B cell (primary cell): ENCODE measurements around the gene MSH2. TPM values are rescaled to one million over a fixed set of nuclear protein-coding genes. Genes with fewer than 3 reads are reported as not detected.
"Not testable (repeated sequence)": the region's sequence is repeated elsewhere in the genome, so short reads cannot be mapped to it uniquely, and the experiment has no call there.

Source experiments
- ATAC-seq: fragments of 200-7000 bp; cut with Tn5 transposase; one replicate; pipeline ENCODE4 v1.10.0; 2021; ENCODE audit warnings: low read depth, mild to moderate bottlenecking, moderate number of reproducible peaks, moderate library complexity
- CTCF ChIA-PET: fragments of 350-600 bp; sonication (Branson Sonifier 250); formaldehyde crosslinking; loops from one replicate; lab custom pipeline; 2021; ENCODE audit warnings: antibody characterized with exemption, inconsistent platforms; lab: Charles Lee
- POLR2A ChIA-PET: fragments of 350-600 bp; sonication (Branson Sonifier 250); formaldehyde crosslinking; loops from one replicate; lab custom pipeline; 2021; ENCODE audit warnings: antibody characterized with exemption; lab: Charles Lee
- DNase-seq: peaks from one replicate; pipeline ENCODE4 v3.0.0; 2013
- H2AFZ ChIP-seq: 2 replicates; pipeline ENCODE4 v1.6.1; 2012; ENCODE audit warnings: mild to moderate bottlenecking, low read depth, low read length; ENCODE audit not compliant: insufficient read depth, poor library complexity, severe bottlenecking
- H3K27ac ChIP-seq, 2 donors: 1 replicate in 1 of 2; 2 replicates in 1 of 2; pipeline ENCODE4 v1.5.1; 2012 to 2013; ENCODE audit warnings: low read length in 2 of 2, mild to moderate bottlenecking in 2 of 2, moderate library complexity in 1 of 2
- H3K27me3 ChIP-seq, 4 experiments: fragments of 200-600 bp in 1 of 4; sonication (generic) in 1 of 4; replicated peaks in 1 of 4; 1 replicate in 2 of 4; 2 replicates in 2 of 4; pipeline versions ENCODE4 v1.6.1 to v1.7.0; 2013 to 2016; ENCODE audit warnings: low read length in 3 of 4, mild to moderate bottlenecking in 2 of 4, mixed read lengths in 1 of 4, moderate library complexity in 1 of 4; ENCODE audit not compliant: insufficient read depth in 4 of 4, control insufficient read depth in 3 of 4; ENCODE audit errors: control extremely low read depth in 1 of 4
- H3K36me3 ChIP-seq, 2 experiments: replicated peaks in 1 of 2; 1 replicate in 1 of 2; 2 replicates in 1 of 2; pipeline versions ENCODE4 v1.6.1 to v1.7.1; 2013; ENCODE audit warnings: low read length in 1 of 2; ENCODE audit not compliant: insufficient read depth in 2 of 2, control insufficient read depth in 1 of 2; ENCODE audit errors: control extremely low read depth in 1 of 2, extremely low read depth in 1 of 2
- H3K4me1 ChIP-seq, 2 donors: fragments of 200-600 bp in 1 of 2; sonication (generic) in 1 of 2; 1 replicate in 1 of 2; 2 replicates in 1 of 2; pipeline versions ENCODE4 v1.5.1 to v1.6.1; 2013 to 2017; ENCODE audit warnings: low read length in 2 of 2; ENCODE audit not compliant: control insufficient read depth in 2 of 2, insufficient read depth in 2 of 2
- H3K4me2 ChIP-seq: replicated peaks from 2 replicates; pipeline ENCODE3; 2012; ENCODE audit warnings: mild to moderate bottlenecking, low read depth, low read length; ENCODE audit not compliant: poor library complexity, severe bottlenecking
- H3K4me3 ChIP-seq, 5 experiments: fragments of 200-600 bp in 1 of 5; sonication (generic) in 1 of 5; 1 replicate in 3 of 5; 2 replicates in 2 of 5; pipeline versions ENCODE4 v1.5.1 to v1.7.0; 2011 to 2016; ENCODE audit warnings: low read length in 4 of 5, mild to moderate bottlenecking in 4 of 5, low read depth in 2 of 5, control low read depth in 1 of 5, moderate library complexity in 1 of 5; ENCODE audit not compliant: insufficient read depth in 1 of 5; ENCODE audit errors: control extremely low read depth in 1 of 5, extremely low read depth in 1 of 5
- H3K79me2 ChIP-seq: fragments of 200-600 bp; sonication (generic); one replicate; pipeline ENCODE4 v1.6.0; 2016; ENCODE audit warnings: low read length; ENCODE audit not compliant: control insufficient read depth, insufficient read depth
- H3K9ac ChIP-seq: fragments of 200-600 bp; sonication (generic); 2 replicates; pipeline ENCODE4 v1.6.1; 2017; ENCODE audit warnings: mild to moderate bottlenecking, low read length, moderate library complexity
- H3K9me3 ChIP-seq, 3 donors: one replicate each; pipeline versions ENCODE4 v1.6.1 to v1.7.1; 2013; ENCODE audit warnings: low read length in 2 of 3; ENCODE audit not compliant: control insufficient read depth in 2 of 3, insufficient read depth in 1 of 3; ENCODE audit errors: control extremely low read depth in 1 of 3
- H4K20me1 ChIP-seq: 2 replicates; pipeline ENCODE4 v1.6.0; 2012; ENCODE audit warnings: mild to moderate bottlenecking, low read length; ENCODE audit not compliant: insufficient read depth, control insufficient read depth, poor library complexity, severe bottlenecking
- H3K27ac Mint-ChIP-seq: one replicate; pipeline ENCODE4 v1.8.0; 2021; ENCODE audit warnings: mixed read lengths
- H3K27me3 Mint-ChIP-seq: one replicate; pipeline ENCODE4 v1.8.0; 2021; ENCODE audit warnings: mixed read lengths
- H3K4me1 Mint-ChIP-seq: one replicate; pipeline ENCODE4 v1.8.0; 2021; ENCODE audit warnings: mixed read lengths
- H3K4me3 Mint-ChIP-seq: one replicate; pipeline ENCODE4 v1.8.0; 2021; ENCODE audit warnings: mixed read lengths
- H3K9me3 Mint-ChIP-seq: one replicate; pipeline ENCODE4 v1.8.0; 2022; ENCODE audit warnings: mixed read lengths; ENCODE audit not compliant: insufficient read depth
- CTCF ChIP-seq: fragments of 200-600 bp; IDR thresholded peaks from one replicate; pipeline ENCODE4 v1.8.0; 2022; ENCODE audit warnings: antibody characterized with exemption, mild to moderate bottlenecking
- EZH2 ChIP-seq: IDR thresholded peaks from 2 replicates; pipeline ENCODE4 v1.6.1; 2012; ENCODE audit warnings: borderline replicate concordance, low read depth, mild to moderate bottlenecking, moderate library complexity, low read length; ENCODE audit not compliant: insufficient read depth, poor library complexity, severe bottlenecking
- WGBS: methylation state at CpG from one replicate; pipeline ENCODE4 v1.1.5; 2013; ENCODE audit warnings: missing lambda C conversion rate; ENCODE audit not compliant: insufficient coverage; 5-methylcytosine and 5-hydroxymethylcytosine counted together
- intact Hi-C: fragments of 100-400 bp; cut with micrococcal nuclease; formaldehyde crosslinking; loops from one replicate; pipeline ENCODE4 v1.10.0; 2022
- polyA plus RNA-seq: library from polyadenylated mRNA; depleted of rRNA; stranded (reverse); fragments of >200 nt; gene quantifications from 2 replicates; pipeline ENCODE4 v1.2.3, GENCODE V29; 2012
- total RNA-seq, 2 donors: library from RNA; stranded (reverse); fragments of 120-200 nt in 1 of 2; gene quantifications; 1 replicate in 1 of 2; 2 replicates in 1 of 2; pipeline versions ENCODE4 v1.2.3 to v1.2.4, GENCODE V29; 2013 to 2022

The MSH2 gene
- total and polyA plus RNA-seq, 2 donors (not counting 1 experiment from before 2014, with no cell fraction given), result 7.4 to 21.9 TPM

GRCh38 chr2:47414682-47415458 lies 11.9 kb downstream of the MSH2 start:
- H3K36me3 ChIP-seq, result peaks cover 3 to 51% of the 10 kb centered on the region in 2 experiments
- no peaks in the 10 kb centered on the region for H3K27me3 ChIP-seq
- ChIA-PET POLR2A (interaction anchor here (0.6 to 0.7 kb wide), 3 partner anchors 13 to 323 kb away, joined by 4 to 6 read pairs (median 4); no protein-coding TSS in a partner anchor), CTCF (interaction anchor here (0.6 to 1.1 kb wide), 5 partner anchors 22 to 672 kb away, joined by 3 to 4 read pairs (median 3); no protein-coding TSS in a partner anchor)
- H3K9me3 ChIP-seq, result no peaks in the 10 kb centered on the region
- no peak overlapping the region for H2AFZ ChIP-seq
- 100% methylated on average over 4 of the region's 7 CpGs for WGBS
- intact Hi-C loops, result no loop called here
- no peak overlapping the region for H3K27ac Mint-ChIP-seq
- no peaks in the 10 kb centered on the region for H3K4me1 ChIP-seq
- no peaks in the 10 kb centered on the region for H3K79me2 ChIP-seq
- H3K9ac ChIP-seq, result no peak overlapping the region
- H3K27ac ChIP-seq, result no peak overlapping the region
- DNase-seq (no peak), ATAC-seq (no peak)
- no peaks in the 10 kb centered on the region for H3K27me3 Mint-ChIP-seq
- H4K20me1 ChIP-seq, result no peaks in the 10 kb centered on the region
- TF ChIP-seq EZH2 (no peak), CTCF (no peak)
- H3K9me3 Mint-ChIP-seq, result no peaks in the 10 kb centered on the region
- no peak overlapping the region for H3K4me3 Mint-ChIP-seq
- H3K4me3 ChIP-seq, result no peak overlapping the region
- no peaks in the 10 kb centered on the region for H3K4me1 Mint-ChIP-seq
- H3K4me2 ChIP-seq, result no peak overlapping the region

GRCh38 chr2:47420214-47420613 lies 17.3 kb downstream of the MSH2 start:
- H3K27me3 Mint-ChIP-seq, result no peaks in the 10 kb centered on the region
- H3K4me1 Mint-ChIP-seq, result no peaks in the 10 kb centered on the region
- Histone ChIP-seq H3K79me2 (no peaks in the 10 kb centered on the region), H3K4me3 (no peak overlapping the region), H3K4me1 (no peaks in the 10 kb centered on the region), H3K36me3 (peaks cover 3 to 24% of the 10 kb centered on the region in 2 experiments), H3K27me3 (no peaks in the 10 kb centered on the region), H3K4me2 (no peak overlapping the region), H4K20me1 (no peaks in the 10 kb centered on the region), H2AFZ (no peak overlapping the region), H3K9me3 (no peaks in the 10 kb centered on the region), H3K27ac (no peak overlapping the region), H3K9ac (no peak overlapping the region)
- no peak overlapping the region for H3K4me3 Mint-ChIP-seq
- ChIA-PET POLR2A (no interaction called here), CTCF (no interaction called here)
- no peak for DNase-seq
- WGBS, result 50% methylated on average over 1 of the region's 2 CpGs
- TF ChIP-seq EZH2 (no peak), CTCF (no peak)
- no peak for ATAC-seq
- H3K27ac Mint-ChIP-seq, result no peak overlapping the region
- intact Hi-C loops, result no loop called here
- H3K9me3 Mint-ChIP-seq, result no peaks in the 10 kb centered on the region

- H3K27ac Mint-ChIP-seq, result not testable (repeated sequence)
- peaks cover 3 to 23% of the 10 kb centered on the region in 2 experiments for H3K36me3 ChIP-seq
Observed at GRCh38 chr2:47420683-47421082, 17.7 kb downstream of the MSH2 start.

More at GRCh38 chr2:47420683-47421082, 17.7 kb downstream of the MSH2 start:
- intact Hi-C loops, H3K27me3 Mint-ChIP-seq, H3K9me3 ChIP-seq, ATAC-seq, H3K4me3 ChIP-seq, H3K4me1 Mint-ChIP-seq, CTCF ChIA-PET, H3K79me2 ChIP-seq, DNase-seq, H3K4me3 Mint-ChIP-seq, H4K20me1 ChIP-seq, H3K9ac ChIP-seq, H3K9me3 Mint-ChIP-seq, H3K27me3 ChIP-seq, H3K27ac ChIP-seq, H2AFZ ChIP-seq, H3K4me1 ChIP-seq, H3K4me2 ChIP-seq, POLR2A ChIA-PET: not testable (repeated sequence)
- 92% methylated on average over 9 of the region's 10 CpGs for WGBS
